RPMI8226 (cell line): ENCODE results near the gene SLC34A1.

Source experiments
- DNase-seq: peaks from one replicate; pipeline ENCODE4 v3.0.0-alpha.2; 2015

Gene SLC34A1

GRCh38 chr5:177447066-177447610 lies 62.9 kb downstream of the SLC34A1 start:
- peak; percentile 89 for DNase-seq

DNA sequence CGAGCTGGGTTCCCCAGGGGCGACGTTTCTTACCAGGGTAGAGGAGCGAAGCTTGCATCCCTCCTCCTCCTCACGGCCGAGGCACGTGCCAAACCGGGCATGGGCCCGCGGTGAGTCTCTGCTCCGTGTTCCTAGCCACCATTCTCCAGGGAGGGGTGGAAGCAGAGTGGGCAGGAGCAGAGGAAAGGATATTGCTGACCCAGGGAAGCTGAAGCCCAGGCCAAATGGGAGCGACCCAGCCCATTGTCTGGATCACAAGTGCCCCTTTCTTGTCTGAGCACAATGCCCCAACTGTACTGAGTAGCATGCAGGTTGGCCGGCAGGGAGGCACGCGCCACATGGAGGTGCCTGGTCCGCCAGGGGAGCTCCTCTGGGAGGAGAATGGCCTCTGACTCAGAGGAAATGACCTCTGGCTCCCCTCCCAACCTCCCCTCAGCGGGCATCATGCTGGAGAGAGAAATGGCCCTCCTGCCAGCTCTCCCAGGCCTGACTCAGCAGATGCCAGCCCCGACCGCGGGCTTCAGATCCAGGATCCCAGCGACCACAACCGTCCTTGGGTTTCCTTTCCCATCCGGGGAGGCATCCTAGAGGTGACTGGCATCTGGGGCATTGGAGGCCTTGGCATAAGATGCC lies 63.5 kb downstream of the SLC34A1 start:
- peak; percentile 76 for DNase-seq
